ENCODE measurements around the gene SLC2A10. TPM values are rescaled to one million over a fixed set of nuclear protein-coding genes. Genes with fewer than 3 reads are reported as not detected.

SLC2A10 gene
- total and polyA plus RNA-seq, 2 experiments from 2014 or later, result 4.9 to 14.6 TPM

- Mint-ChIP-seq H3K4me3 (peak overlapping the region; percentile 73), H3K9me3 (peaks cover 3% of the 10 kb centered on the region; the same call in 2 of the 3 replicates), H3K27ac (peak overlapping the region; percentile 79), H3K4me1 (peaks cover 41% of the 10 kb centered on the region), H3K36me3 (ENCODE audit: low read depth) (peaks cover 50% of the 10 kb centered on the region), H3K27me3 (ENCODE audit: insufficient read depth, low read depth, poor library complexity) (peaks cover 7% of the 10 kb centered on the region)
- Histone ChIP-seq H3K9me2 (ENCODE audit: insufficient read depth) (no peaks in the 10 kb centered on the region), H4K20me1 (replicated peaks; ENCODE audit: insufficient read depth) (0 out of 2 replicates have a peak, but pooled peaks cover 6% of the 10 kb centered on the region), H3K36me3 (ENCODE audit: insufficient read depth) (peaks cover 12% of the 10 kb centered on the region), H3K27ac (ENCODE audit: low read depth) (peak overlapping the region; percentile 89), H3F3A (replicated peaks; ENCODE audit: low read depth) (peaks cover 4% of the 10 kb centered on the region; the same call in 1 of the 2 replicates), H3K27me3 (ENCODE audit: insufficient read depth) (no peaks in the 10 kb centered on the region), H3K4me3 (peak overlapping the region; percentile 61), H3K4me1 (ENCODE audit: insufficient read depth) (peaks cover 31% of the 10 kb centered on the region; the same call in 1 of the 2 replicates), H2AFZ (no peak overlapping the region), H3K4me2 (peak overlapping the region; percentile 77), H3K79me2 (replicated peaks; ENCODE audit: insufficient read depth) (peaks cover 59% of the 10 kb centered on the region)
- ATAC-seq (no peak), DNase-seq (ENCODE audit: low spot score) (no peak)
- TF ChIP-seq CTCF (conservative IDR thresholded peaks at IDR 0.05; ENCODE audit: low read depth in 2 of 2) (no peak), ETS1 (IDR thresholded peaks at IDR 0.05) (no peak), STAT1 (IDR thresholded peaks at IDR 0.05; ENCODE audit: unreplicated experiment) (no peak), JUNB (IDR thresholded peaks at IDR 0.05; ENCODE audit: unreplicated experiment) (no peak), ZNF114 (CRISPR knock-in tag; IDR thresholded peaks at IDR 0.05) (no peak), CREB1 (CRISPR knock-in tag; IDR thresholded peaks at IDR 0.05; ENCODE audit: low read depth) (no peak), ZNF331 (CRISPR knock-in tag; IDR thresholded peaks at IDR 0.05; ENCODE audit: low read depth) (no peak), EZH2 (IDR thresholded peaks at IDR 0.05; ENCODE audit: low read depth, unreplicated experiment) (no peak), NANOG (IDR thresholded peaks at IDR 0.05; ENCODE audit: borderline replicate concordance) (no peak), POLR2AphosphoS5 (IDR thresholded peaks at IDR 0.05; ENCODE audit: low read depth) (no peak), REST (IDR thresholded peaks at IDR 0.05; ENCODE audit: unreplicated experiment) (no peak), EZH2phosphoT487 (IDR thresholded peaks at IDR 0.05; ENCODE audit: unreplicated experiment) (no peak), ZNF462 (CRISPR knock-in tag; IDR thresholded peaks at IDR 0.05) (no peak)
Measured at GRCh38 chr20:46683011-46683667, 26.3 kb upstream of the SLC2A10 start.

Data from GM23338 (cell line).